Astrocyte (in vitro differentiated cells and primary cell): ENCODE measurements around the gene ALG14. TPM values are rescaled to one million over a fixed set of nuclear protein-coding genes. Genes with fewer than 3 reads are reported as not detected.

Experiments
- DNase-seq: peaks from one replicate; pipeline ENCODE4 v3.0.0-alpha.2; 2010; ENCODE audit warnings: low read depth
- FAIRE-seq: peaks from 2 replicates; lab custom pipeline; 2011; peaks lifted over from hg19 to GRCh38; lab: Jason Lieb, UNC
- H2AFZ ChIP-seq: 2 replicates; pipeline ENCODE4 v1.6.0; 2012; ENCODE audit warnings: low read depth, low read length, inconsistent platforms
- H3K27ac ChIP-seq: 2 replicates; pipeline ENCODE4 v1.5.1; 2011; ENCODE audit warnings: low read depth, low read length, inconsistent platforms
- H3K27me3 ChIP-seq: 2 replicates; pipeline ENCODE4 v1.6.0; 2011; ENCODE audit warnings: low read length, inconsistent platforms; ENCODE audit not compliant: insufficient read depth
- H3K36me3 ChIP-seq: 2 replicates; pipeline ENCODE4 v1.5.1; 2011; ENCODE audit warnings: low read length, inconsistent platforms; ENCODE audit not compliant: insufficient read depth
- H3K4me1 ChIP-seq: 2 replicates; pipeline ENCODE4 v1.5.1; 2011; ENCODE audit warnings: low read length, inconsistent platforms; ENCODE audit not compliant: insufficient read depth
- H3K4me2 ChIP-seq: 2 replicates; pipeline ENCODE4 v1.6.0; 2012; ENCODE audit warnings: low read length, inconsistent platforms
- H3K4me3 ChIP-seq: 2 replicates; pipeline ENCODE4 v1.5.1; 2011; ENCODE audit warnings: low read depth, mild to moderate bottlenecking, low read length, inconsistent platforms; ENCODE audit not compliant: insufficient read depth
- H3K79me2 ChIP-seq: 2 replicates; pipeline ENCODE4 v1.6.0; 2012; ENCODE audit warnings: mild to moderate bottlenecking, low read length, inconsistent platforms; ENCODE audit not compliant: insufficient read depth
- H3K9ac ChIP-seq: 2 replicates; pipeline ENCODE4 v1.6.0; 2012; ENCODE audit warnings: mild to moderate bottlenecking, low read length, inconsistent platforms
- H3K9me3 ChIP-seq: 2 replicates; pipeline ENCODE4 v1.5.1; 2012; ENCODE audit warnings: low read depth, mild to moderate bottlenecking, low read length, inconsistent platforms; ENCODE audit not compliant: insufficient read depth
- H4K20me1 ChIP-seq: 2 replicates; pipeline ENCODE4 v1.6.0; 2012; ENCODE audit warnings: low read length, inconsistent platforms; ENCODE audit not compliant: insufficient read depth
- H3K27ac Mint-ChIP-seq: one replicate; pipeline ENCODE4 v1.8.0; 2021; ENCODE audit warnings: mild to moderate bottlenecking, mixed read lengths; ENCODE audit not compliant: unreplicated experiment
- H3K27me3 Mint-ChIP-seq: one replicate; pipeline ENCODE4 v1.8.0; 2021; ENCODE audit warnings: low read depth, mixed read lengths; ENCODE audit not compliant: unreplicated experiment
- H3K36me3 Mint-ChIP-seq: one replicate; pipeline ENCODE4 v1.8.0; 2021; ENCODE audit warnings: low read depth, mixed read lengths; ENCODE audit not compliant: unreplicated experiment
- H3K4me1 Mint-ChIP-seq: one replicate; pipeline ENCODE4 v1.8.0; 2021; ENCODE audit warnings: low read depth, mixed read lengths; ENCODE audit not compliant: unreplicated experiment
- H3K4me3 Mint-ChIP-seq: one replicate; pipeline ENCODE4 v1.8.0; 2021; ENCODE audit warnings: mild to moderate bottlenecking, moderate library complexity, mixed read lengths; ENCODE audit not compliant: unreplicated experiment
- H3K9me3 Mint-ChIP-seq: one replicate; pipeline ENCODE4 v1.8.0; 2021; ENCODE audit warnings: mild to moderate bottlenecking, mixed read lengths; ENCODE audit not compliant: unreplicated experiment
- CTCF ChIP-seq: IDR thresholded peaks from 2 replicates; pipeline ENCODE4 v1.5.1; 2011; ENCODE audit warnings: low read depth, mild to moderate bottlenecking, inconsistent platforms, low read length, moderate library complexity; ENCODE audit not compliant: insufficient read depth
- EZH2 ChIP-seq: IDR thresholded peaks from 2 replicates; pipeline ENCODE4 v1.6.1; 2012; ENCODE audit warnings: mild to moderate bottlenecking, low read length, inconsistent platforms; ENCODE audit not compliant: insufficient read depth
- total RNA-seq: library from RNA; stranded (reverse); gene quantifications from 2 replicates; pipeline ENCODE4 v1.2.1, GENCODE V29; 2021

Gene ALG14
- total RNA-seq, 1 donor from 2014 or later, result 6.9 TPM

- Histone ChIP-seq H3K4me1 (peaks cover 24% of the 10 kb centered on the region), H3K9ac (peak overlapping the region; percentile 18), H4K20me1 (no peaks in the 10 kb centered on the region), H3K9me3 (no peaks in the 10 kb centered on the region), H3K27me3 (no peaks in the 10 kb centered on the region), H3K36me3 (no peaks in the 10 kb centered on the region), H2AFZ (no peak overlapping the region), H3K79me2 (no peaks in the 10 kb centered on the region), H3K4me2 (peak overlapping the region; percentile 12), H3K4me3 (no peak overlapping the region), H3K27ac (no peak overlapping the region)
- Mint-ChIP-seq H3K36me3 (no peaks in the 10 kb centered on the region), H3K9me3 (peaks cover 5% of the 10 kb centered on the region), H3K27ac (peak overlapping the region; percentile 34), H3K27me3 (no peaks in the 10 kb centered on the region), H3K4me1 (peaks cover 28% of the 10 kb centered on the region), H3K4me3 (no peak overlapping the region)
- TF ChIP-seq CTCF (no peak), EZH2 (no peak)
- DNase-seq (peak; percentile 48), FAIRE-seq (no peak)
Observed at GRCh38 chr1:94980582-94981574, 91.9 kb downstream of the ALG14 start.

- Mint-ChIP-seq H3K27ac (peak overlapping the region; percentile 70), H3K27me3 (no peaks in the 10 kb centered on the region), H3K4me1 (peaks cover 31% of the 10 kb centered on the region), H3K36me3 (no peaks in the 10 kb centered on the region), H3K4me3 (no peak overlapping the region), H3K9me3 (peaks cover 5% of the 10 kb centered on the region)
- H3K4me3 ChIP-seq, result no peak overlapping the region
- no peak overlapping the region for H3K27ac ChIP-seq
- no peak overlapping the region for H3K9ac ChIP-seq
- peak overlapping the region; percentile 12 for H3K4me2 ChIP-seq
- no peaks in the 10 kb centered on the region for H3K9me3 ChIP-seq
- no peaks in the 10 kb centered on the region for H3K79me2 ChIP-seq
- TF ChIP-seq CTCF (no peak), EZH2 (no peak)
- H3K36me3 ChIP-seq, result no peaks in the 10 kb centered on the region
- no peak overlapping the region for H2AFZ ChIP-seq
- no peak for FAIRE-seq
- H4K20me1 ChIP-seq, result no peaks in the 10 kb centered on the region
- peaks cover 24% of the 10 kb centered on the region for H3K4me1 ChIP-seq
- no peak for DNase-seq
- H3K27me3 ChIP-seq, result no peaks in the 10 kb centered on the region
Observed at GRCh38 chr1:94979656-94980581, 92.8 kb downstream of the ALG14 start.
